Loucy (cell line): ENCODE data around the gene TMEM269.

Experiments
- H2AFZ ChIP-seq: fragments of 200-600 bp; sonication (generic); 2 replicates; pipeline ENCODE4 v1.6.0; 2016; ENCODE audit warnings: antibody characterized with exemption, mild to moderate bottlenecking, low read length, moderate library complexity
- H3F3A ChIP-seq: fragments of 200-600 bp; 2 replicates; pipeline ENCODE4 v1.6.0; 2016; ENCODE audit warnings: antibody characterized with exemption, low read depth, mild to moderate bottlenecking
- H3K27me3 ChIP-seq: fragments of 200-600 bp; sonication (generic); 2 replicates; pipeline ENCODE4 v1.6.1; 2014; ENCODE audit warnings: low read length, mild to moderate bottlenecking; ENCODE audit not compliant: insufficient read depth, poor library complexity, severe bottlenecking
- H3K36me3 ChIP-seq: fragments of 200-600 bp; sonication (generic); 2 replicates; pipeline ENCODE4 v1.6.1; 2016; ENCODE audit warnings: low read length; ENCODE audit not compliant: insufficient read depth
- H3K4me1 ChIP-seq: fragments of 200-600 bp; sonication (generic); 2 replicates; pipeline ENCODE4 v1.5.1; 2014; ENCODE audit warnings: low read length, mild to moderate bottlenecking; ENCODE audit not compliant: insufficient read depth, poor library complexity, severe bottlenecking
- H3K4me2 ChIP-seq: fragments of 200-600 bp; sonication (generic); 2 replicates; pipeline ENCODE4 v1.6.0; 2014; ENCODE audit warnings: antibody characterized with exemption, low read length, low read depth, mild to moderate bottlenecking; ENCODE audit not compliant: poor library complexity, severe bottlenecking
- H3K4me3 ChIP-seq: fragments of 200-600 bp; sonication (generic); 2 replicates; pipeline ENCODE4 v1.5.1; 2014; ENCODE audit warnings: low read length, mild to moderate bottlenecking, mixed read lengths; ENCODE audit not compliant: poor library complexity, severe bottlenecking
- H3K79me2 ChIP-seq: fragments of 200-600 bp; sonication (generic); 2 replicates; pipeline ENCODE4 v1.6.1; 2014; ENCODE audit warnings: low read length; ENCODE audit not compliant: insufficient read depth
- H3K9ac ChIP-seq: fragments of 200-600 bp; sonication (generic); 2 replicates; pipeline ENCODE4 v1.6.0; 2014; ENCODE audit warnings: mild to moderate bottlenecking, low read depth, low read length, moderate library complexity; ENCODE audit not compliant: poor library complexity, severe bottlenecking
- H3K9me2 ChIP-seq: fragments of 200-600 bp; sonication (generic); replicated peaks from 2 replicates; pipeline ENCODE4 v1.6.1; 2016; ENCODE audit warnings: low read depth, low read length, mixed read lengths
- H3K9me3 ChIP-seq: fragments of 200-600 bp; sonication (generic); 2 replicates; pipeline ENCODE4 v1.6.1; 2014; ENCODE audit warnings: mild to moderate bottlenecking, antibody characterized with exemption, low read length, low read depth; ENCODE audit not compliant: insufficient read depth
- H4K20me1 ChIP-seq: fragments of 200-600 bp; sonication (generic); 2 replicates; pipeline ENCODE4 v1.6.0; 2014; ENCODE audit warnings: antibody characterized with exemption, low read length, mild to moderate bottlenecking; ENCODE audit not compliant: insufficient read depth, poor library complexity, severe bottlenecking
- EZH2phosphoT487 ChIP-seq: fragments of 200-600 bp; IDR thresholded peaks from 2 replicates; pipeline ENCODE4 v1.6.1; 2018; ENCODE audit warnings: antibody characterized with exemption, mild to moderate bottlenecking, moderate library complexity, borderline replicate concordance
- TF ChIP-seq, protein P1 (sequence below): fragments of 200-600 bp; sonication (generic); conservative IDR thresholded peaks from 2 replicates; pipeline ENCODE4 v1.5.1; 2014; ENCODE audit warnings: mild to moderate bottlenecking, antibody characterized with exemption, low read length

TMEM269 gene

GRCh38 chr1:42745851-42746250 lies 38.9 kb upstream of the TMEM269 start:
- Histone ChIP-seq H3K9me3 (no peaks in the 10 kb centered on the region), H3K79me2 (no peaks in the 10 kb centered on the region), H4K20me1 (no peaks in the 10 kb centered on the region), H3F3A (no peaks in the 10 kb centered on the region), H3K4me2 (no peak overlapping the region), H3K4me3 (no peak overlapping the region), H2AFZ (no peak overlapping the region), H3K4me1 (no peaks in the 10 kb centered on the region), H3K9ac (no peak overlapping the region), H3K9me2 (no peaks in the 10 kb centered on the region), H3K27me3 (no peaks in the 10 kb centered on the region), H3K36me3 (peaks cover 21% of the 10 kb centered on the region; the same call in 1 of the 2 replicates)
- TF ChIP-seq, protein P1, sequence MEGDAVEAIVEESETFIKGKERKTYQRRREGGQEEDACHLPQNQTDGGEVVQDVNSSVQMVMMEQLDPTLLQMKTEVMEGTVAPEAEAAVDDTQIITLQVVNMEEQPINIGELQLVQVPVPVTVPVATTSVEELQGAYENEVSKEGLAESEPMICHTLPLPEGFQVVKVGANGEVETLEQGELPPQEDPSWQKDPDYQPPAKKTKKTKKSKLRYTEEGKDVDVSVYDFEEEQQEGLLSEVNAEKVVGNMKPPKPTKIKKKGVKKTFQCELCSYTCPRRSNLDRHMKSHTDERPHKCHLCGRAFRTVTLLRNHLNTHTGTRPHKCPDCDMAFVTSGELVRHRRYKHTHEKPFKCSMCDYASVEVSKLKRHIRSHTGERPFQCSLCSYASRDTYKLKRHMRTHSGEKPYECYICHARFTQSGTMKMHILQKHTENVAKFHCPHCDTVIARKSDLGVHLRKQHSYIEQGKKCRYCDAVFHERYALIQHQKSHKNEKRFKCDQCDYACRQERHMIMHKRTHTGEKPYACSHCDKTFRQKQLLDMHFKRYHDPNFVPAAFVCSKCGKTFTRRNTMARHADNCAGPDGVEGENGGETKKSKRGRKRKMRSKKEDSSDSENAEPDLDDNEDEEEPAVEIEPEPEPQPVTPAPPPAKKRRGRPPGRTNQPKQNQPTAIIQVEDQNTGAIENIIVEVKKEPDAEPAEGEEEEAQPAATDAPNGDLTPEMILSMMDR: no peak
- TF ChIP-seq EZH2phosphoT487: no peak

- no peak for TF ChIP-seq EZH2phosphoT487
- TF ChIP-seq, protein P1: no peak
- H3K36me3 ChIP-seq: peaks cover 21% of the 10 kb centered on the region; the same call in 1 of the 2 replicates
- no peak overlapping the region for H3K4me2 ChIP-seq
- H3K79me2 ChIP-seq: no peaks in the 10 kb centered on the region
- no peaks in the 10 kb centered on the region for H4K20me1 ChIP-seq
- H3K9ac ChIP-seq: no peak overlapping the region
- no peaks in the 10 kb centered on the region for H3K9me3 ChIP-seq
- no peak overlapping the region for H3K4me3 ChIP-seq
- H3K27me3 ChIP-seq: no peaks in the 10 kb centered on the region
- H2AFZ ChIP-seq: no peak overlapping the region
- no peaks in the 10 kb centered on the region for H3F3A ChIP-seq
- H3K4me1 ChIP-seq: no peaks in the 10 kb centered on the region
- no peaks in the 10 kb centered on the region for H3K9me2 ChIP-seq
Observed at GRCh38 chr1:42746436-42747105, 38.2 kb upstream of the TMEM269 start.

GRCh38 chr1:42747125-42747524 lies 37.7 kb upstream of the TMEM269 start:
- H3K27me3 ChIP-seq: no peaks in the 10 kb centered on the region
- H3K4me3 ChIP-seq: no peak overlapping the region
- H3K4me1 ChIP-seq: no peaks in the 10 kb centered on the region
- no peak overlapping the region for H2AFZ ChIP-seq
- no peak overlapping the region for H3K9ac ChIP-seq
- H3K36me3 ChIP-seq: peaks cover 27% of the 10 kb centered on the region; the same call in 1 of the 2 replicates
- TF ChIP-seq EZH2phosphoT487: no peak
- TF ChIP-seq, protein P1: peak; percentile 81
- no peaks in the 10 kb centered on the region for H4K20me1 ChIP-seq
- H3K79me2 ChIP-seq: no peaks in the 10 kb centered on the region
- no peaks in the 10 kb centered on the region for H3K9me2 ChIP-seq
- H3K4me2 ChIP-seq: no peak overlapping the region
- H3K9me3 ChIP-seq: no peaks in the 10 kb centered on the region
- no peaks in the 10 kb centered on the region for H3F3A ChIP-seq
